ENCODE measurements around the gene C5orf47. TPM values are rescaled to one million over a fixed set of nuclear protein-coding genes. Genes with fewer than 3 reads are reported as not detected.

Gene C5orf47
- total RNA-seq, 2 donors from 2014 or later: 8.7 TPM; not detected in 1

DNA sequence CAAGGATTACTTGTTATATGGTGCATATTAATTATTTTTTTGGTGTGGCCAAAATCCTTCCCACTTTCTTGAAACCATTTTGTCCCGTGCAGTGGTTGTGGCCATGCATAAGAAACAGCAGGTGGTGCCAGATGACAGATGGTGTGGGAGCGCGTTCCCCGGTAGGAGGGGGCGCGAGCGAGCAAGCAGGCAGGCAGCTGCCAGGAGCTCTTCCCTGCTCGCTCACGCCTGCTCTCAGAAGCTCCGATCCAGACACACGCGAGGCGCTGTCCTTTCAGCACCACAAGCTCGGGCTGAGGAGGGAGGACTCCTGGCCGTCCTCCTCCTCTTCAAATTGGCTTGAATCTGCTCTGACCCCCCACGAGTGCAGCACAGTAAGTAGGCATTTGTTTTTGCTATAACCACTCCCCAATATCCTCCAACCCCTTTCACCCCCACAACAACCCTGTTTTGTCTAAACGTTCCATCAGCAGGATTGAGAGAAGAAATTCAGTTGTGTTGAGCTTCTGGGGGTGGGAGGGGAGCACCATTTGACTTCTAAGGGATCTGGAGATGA, 56.6 kb downstream of the C5orf47 start, which contains the start of gene NSG2:
TSS of gene NSG2 (plus strand) at position 237 of the 556 bp plus-strand sequence. CDS start 1,050 bp downstream, outside the sequence.
- Histone ChIP-seq H3K9me3 (no peaks in the 10 kb centered on the region), H3K4me1 (replicated peaks) (no peaks in the 10 kb centered on the region), H3K4me3 (no peak within 1 kb of the TSS), H3K36me3 (no peaks in the 10 kb centered on the region), H3K27ac (no peak within 1 kb of the TSS), H3K27me3 (replicated peaks; ENCODE audit: insufficient read depth) (peaks cover 2% of the 10 kb centered on the region)
- intact Hi-C loops (cut with DNase I): loop anchor here (2.0 kb wide), 1 partner anchor 265 kb away; no protein-coding TSS in a partner anchor
- peak; percentile 74 for DNase-seq (ENCODE audit: low spot score)
- TF ChIP-seq POLR2AphosphoS5 (IDR thresholded peaks at IDR 0.05) (peak; percentile 47), POLR2A (IDR thresholded peaks at IDR 0.05) (no peak)
- TF ChIP-seq, protein P1, sequence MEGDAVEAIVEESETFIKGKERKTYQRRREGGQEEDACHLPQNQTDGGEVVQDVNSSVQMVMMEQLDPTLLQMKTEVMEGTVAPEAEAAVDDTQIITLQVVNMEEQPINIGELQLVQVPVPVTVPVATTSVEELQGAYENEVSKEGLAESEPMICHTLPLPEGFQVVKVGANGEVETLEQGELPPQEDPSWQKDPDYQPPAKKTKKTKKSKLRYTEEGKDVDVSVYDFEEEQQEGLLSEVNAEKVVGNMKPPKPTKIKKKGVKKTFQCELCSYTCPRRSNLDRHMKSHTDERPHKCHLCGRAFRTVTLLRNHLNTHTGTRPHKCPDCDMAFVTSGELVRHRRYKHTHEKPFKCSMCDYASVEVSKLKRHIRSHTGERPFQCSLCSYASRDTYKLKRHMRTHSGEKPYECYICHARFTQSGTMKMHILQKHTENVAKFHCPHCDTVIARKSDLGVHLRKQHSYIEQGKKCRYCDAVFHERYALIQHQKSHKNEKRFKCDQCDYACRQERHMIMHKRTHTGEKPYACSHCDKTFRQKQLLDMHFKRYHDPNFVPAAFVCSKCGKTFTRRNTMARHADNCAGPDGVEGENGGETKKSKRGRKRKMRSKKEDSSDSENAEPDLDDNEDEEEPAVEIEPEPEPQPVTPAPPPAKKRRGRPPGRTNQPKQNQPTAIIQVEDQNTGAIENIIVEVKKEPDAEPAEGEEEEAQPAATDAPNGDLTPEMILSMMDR (IDR thresholded peaks at IDR 0.05): peak in 3 of 4 experiments; percentile 59 to 87 (median 65)
- WGBS: 3% methylated on average over 17 of the region's 17 CpGs

DNA sequence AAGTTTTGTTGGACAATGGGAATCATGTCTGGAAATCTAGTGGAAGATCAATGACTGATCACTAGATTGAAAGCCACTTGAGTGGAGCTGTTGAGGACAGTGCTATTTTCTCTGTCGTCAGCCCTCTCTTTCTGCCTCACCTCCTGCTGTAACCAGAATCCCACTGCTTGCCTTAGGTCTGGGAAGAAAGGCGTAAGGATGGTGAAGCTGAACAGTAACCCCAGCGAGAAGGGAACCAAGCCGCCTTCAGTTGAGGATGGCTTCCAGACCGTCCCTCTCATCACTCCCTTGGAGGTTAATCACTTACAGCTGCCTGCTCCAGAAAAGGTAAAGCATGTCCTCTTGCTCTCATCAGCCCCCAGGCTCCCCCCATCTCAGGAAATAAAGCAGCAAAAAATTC, 57.6 kb downstream of the C5orf47 start:
- TF ChIP-seq POLR2AphosphoS5 (IDR thresholded peaks at IDR 0.05) (no peak), POLR2A (IDR thresholded peaks at IDR 0.05) (no peak)
- TF ChIP-seq, protein P1 (IDR thresholded peaks at IDR 0.05): no peak
- Histone ChIP-seq H3K4me1 (replicated peaks) (no peaks in the 10 kb centered on the region), H3K9me3 (no peaks in the 10 kb centered on the region), H3K27ac (no peak overlapping the region), H3K27me3 (replicated peaks; ENCODE audit: insufficient read depth) (peaks cover 2% of the 10 kb centered on the region), H3K4me3 (no peak overlapping the region), H3K36me3 (no peaks in the 10 kb centered on the region)
- DNase-seq (ENCODE audit: low spot score): no peak
- 76% methylated on average over 5 of the region's 5 CpGs for WGBS
- intact Hi-C loops (cut with DNase I): no loop called here

DNA sequence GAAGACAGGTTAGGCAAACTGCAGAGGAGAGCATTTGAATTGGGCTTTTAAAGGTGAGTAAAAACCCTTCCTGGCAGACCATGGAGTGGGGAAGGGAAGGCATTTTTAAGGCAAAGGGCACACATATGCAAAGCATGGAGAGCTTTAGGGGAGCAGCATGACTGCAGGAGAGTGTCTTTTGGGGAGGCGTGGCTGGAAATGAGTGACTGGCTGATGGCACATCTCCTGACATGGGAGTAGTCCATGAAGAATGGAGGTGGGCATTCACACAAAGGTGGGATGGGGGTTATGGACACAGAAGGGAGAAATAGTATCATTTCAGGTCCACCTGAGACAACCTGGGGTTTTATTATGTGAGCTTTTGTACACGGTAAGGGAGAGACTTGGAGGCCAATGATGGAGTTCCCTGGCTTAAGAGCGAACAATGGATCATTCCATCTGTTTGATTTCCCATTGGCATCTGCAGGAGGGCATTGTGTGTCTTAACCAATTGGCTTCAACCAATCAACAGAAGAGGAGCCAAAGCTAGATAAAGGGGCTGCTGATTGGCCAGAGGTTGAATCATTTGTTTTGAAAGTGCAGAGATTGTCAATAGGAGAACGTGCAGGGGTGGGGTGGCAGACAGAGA, 58.6 kb downstream of the C5orf47 start:
- intact Hi-C loops (cut with DNase I): no loop called here
- Histone ChIP-seq H3K9me3 (no peaks in the 10 kb centered on the region), H3K36me3 (no peaks in the 10 kb centered on the region), H3K4me3 (no peak overlapping the region), H3K27ac (no peak overlapping the region), H3K4me1 (replicated peaks) (no peaks in the 10 kb centered on the region), H3K27me3 (replicated peaks; ENCODE audit: insufficient read depth) (no peaks in the 10 kb centered on the region)
- WGBS: 80% methylated on average over 4 of the region's 4 CpGs
- no peak for DNase-seq (ENCODE audit: low spot score)
- TF ChIP-seq, protein P1 (IDR thresholded peaks at IDR 0.05): no peak
- TF ChIP-seq POLR2A (IDR thresholded peaks at IDR 0.05): no peak
- TF ChIP-seq POLR2AphosphoS5 (IDR thresholded peaks at IDR 0.05): no peak

DNA sequence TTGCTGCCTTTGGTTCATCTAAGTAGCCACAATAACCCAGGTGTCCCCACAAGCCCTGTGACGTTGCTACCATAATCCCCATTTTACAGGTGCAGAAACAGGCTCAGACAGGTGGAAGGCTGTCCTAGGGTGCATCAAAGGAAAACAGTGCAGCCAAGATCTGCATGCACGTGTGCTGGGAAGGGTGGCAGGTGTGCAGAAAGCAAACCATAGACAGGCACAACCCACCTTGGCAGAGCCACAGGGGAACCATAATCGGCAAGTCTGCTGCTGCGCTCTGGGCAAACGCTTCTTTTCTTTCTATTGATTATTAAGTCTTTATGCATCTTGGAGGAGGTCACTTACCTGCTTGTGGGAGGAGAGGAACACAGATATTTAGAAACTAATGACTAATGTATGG, 63.7 kb downstream of the C5orf47 start:
- DNase-seq (ENCODE audit: low spot score): no peak
- 48% methylated on average over 5 of the region's 5 CpGs for WGBS
- H3K27ac ChIP-seq: no peak overlapping the region
- H3K9me3 ChIP-seq: no peaks in the 10 kb centered on the region
- H3K27me3 ChIP-seq (replicated peaks; ENCODE audit: insufficient read depth): no peaks in the 10 kb centered on the region
- intact Hi-C loops (cut with DNase I): no loop called here
- H3K4me1 ChIP-seq (replicated peaks): no peaks in the 10 kb centered on the region
- no peak overlapping the region for H3K4me3 ChIP-seq
- no peak for TF ChIP-seq POLR2A (IDR thresholded peaks at IDR 0.05)
- no peak for TF ChIP-seq POLR2AphosphoS5 (IDR thresholded peaks at IDR 0.05)
- TF ChIP-seq, protein P1 (IDR thresholded peaks at IDR 0.05): no peak
- no peaks in the 10 kb centered on the region for H3K36me3 ChIP-seq

DNA sequence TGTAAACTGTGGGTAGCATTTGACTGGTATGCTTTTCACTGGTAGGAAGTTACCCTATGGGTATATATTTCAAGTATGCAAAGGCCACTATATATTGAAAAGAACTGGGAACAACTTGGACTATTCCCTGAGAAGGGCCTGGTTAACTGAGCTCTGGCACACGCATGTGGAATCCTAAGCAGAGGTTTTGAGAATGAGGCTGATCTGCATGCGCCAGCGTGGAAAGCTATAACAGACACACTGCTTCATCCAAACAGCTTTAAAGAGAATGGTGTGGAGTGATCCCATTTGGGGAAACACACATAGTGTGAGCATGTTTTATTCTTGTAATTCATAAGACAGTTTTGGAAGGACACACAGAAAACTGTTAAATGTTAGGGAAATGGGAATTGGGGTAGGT, 64.9 kb downstream of the C5orf47 start:
- Histone ChIP-seq H3K27me3 (replicated peaks; ENCODE audit: insufficient read depth) (no peaks in the 10 kb centered on the region), H3K27ac (no peak overlapping the region), H3K4me3 (no peak overlapping the region), H3K9me3 (no peaks in the 10 kb centered on the region), H3K36me3 (no peaks in the 10 kb centered on the region), H3K4me1 (replicated peaks) (no peaks in the 10 kb centered on the region)
- intact Hi-C loops (cut with DNase I): no loop called here
- 81% methylated on average over 3 of the region's 3 CpGs for WGBS
- DNase-seq (ENCODE audit: low spot score): no peak
- TF ChIP-seq POLR2AphosphoS5 (IDR thresholded peaks at IDR 0.05) (no peak), POLR2A (IDR thresholded peaks at IDR 0.05) (no peak)
- TF ChIP-seq, protein P1 (IDR thresholded peaks at IDR 0.05): no peak

Data from prostate gland (tissue), 2 donors.